Measurements from ENCODE around the gene ZNF723. TPM values are rescaled to one million over a fixed set of nuclear protein-coding genes. Genes with fewer than 3 reads are reported as not detected.

Gene ZNF723
- total and polyA plus RNA-seq, 2 donors (not counting 1 experiment from before 2014, with no cell fraction given): not detected

GRCh38 chr19:22797040-22797439 is 35.1 kb upstream of the ZNF723 start:
- Histone ChIP-seq H3K9me3 (ENCODE audit: control insufficient read depth, insufficient read depth, low read depth, low read length) (no peaks in the 10 kb centered on the region), H4K20me1 (ENCODE audit: control insufficient read depth, extremely low read depth, insufficient read depth, low read length) (no peaks in the 10 kb centered on the region), H3K4me2 (ENCODE audit: extremely low read depth, insufficient read depth, low read length) (no peak overlapping the region), H3K79me2 (ENCODE audit: control insufficient read depth, insufficient read depth, low read length) (no peaks in the 10 kb centered on the region), H3K27me3 (ENCODE audit: control insufficient read depth, insufficient read depth, low read length) (no peaks in the 10 kb centered on the region), H3K4me1 (ENCODE audit: control insufficient read depth, extremely low read depth, insufficient read depth, low read length) (no peaks in the 10 kb centered on the region), H3K9ac (ENCODE audit: insufficient read depth, low read length) (no peak overlapping the region), H2AFZ (ENCODE audit: low read length) (no peak overlapping the region), H3K36me3 (ENCODE audit: control insufficient read depth, insufficient read depth, low read length) (no peaks in the 10 kb centered on the region), H3K4me3 (replicated peaks in 1 of 4; ENCODE audit: control extremely low read depth in 1 of 4, insufficient read depth in 1 of 4, low read depth in 3 of 4, low read length in 4 of 4) (no peak overlapping the region), H3K27ac (ENCODE audit: insufficient read depth, low read length) (no peak overlapping the region)
- no peak for DNase-seq (ENCODE audit: low read depth in 2 of 2)
- no peak for TF ChIP-seq EZH2 (IDR thresholded peaks at IDR 0.05; ENCODE audit: low read length, missing control alignments)
- TF ChIP-seq, protein P1, sequence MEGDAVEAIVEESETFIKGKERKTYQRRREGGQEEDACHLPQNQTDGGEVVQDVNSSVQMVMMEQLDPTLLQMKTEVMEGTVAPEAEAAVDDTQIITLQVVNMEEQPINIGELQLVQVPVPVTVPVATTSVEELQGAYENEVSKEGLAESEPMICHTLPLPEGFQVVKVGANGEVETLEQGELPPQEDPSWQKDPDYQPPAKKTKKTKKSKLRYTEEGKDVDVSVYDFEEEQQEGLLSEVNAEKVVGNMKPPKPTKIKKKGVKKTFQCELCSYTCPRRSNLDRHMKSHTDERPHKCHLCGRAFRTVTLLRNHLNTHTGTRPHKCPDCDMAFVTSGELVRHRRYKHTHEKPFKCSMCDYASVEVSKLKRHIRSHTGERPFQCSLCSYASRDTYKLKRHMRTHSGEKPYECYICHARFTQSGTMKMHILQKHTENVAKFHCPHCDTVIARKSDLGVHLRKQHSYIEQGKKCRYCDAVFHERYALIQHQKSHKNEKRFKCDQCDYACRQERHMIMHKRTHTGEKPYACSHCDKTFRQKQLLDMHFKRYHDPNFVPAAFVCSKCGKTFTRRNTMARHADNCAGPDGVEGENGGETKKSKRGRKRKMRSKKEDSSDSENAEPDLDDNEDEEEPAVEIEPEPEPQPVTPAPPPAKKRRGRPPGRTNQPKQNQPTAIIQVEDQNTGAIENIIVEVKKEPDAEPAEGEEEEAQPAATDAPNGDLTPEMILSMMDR (conservative IDR thresholded peaks at IDR 0.05 in 1 of 2, IDR thresholded peaks at IDR 0.05 in 1 of 2; ENCODE audit: low read depth in 1 of 2, low read length in 2 of 2): no peak

GRCh38 chr19:22806418-22806817 is 25.7 kb upstream of the ZNF723 start:
- TF ChIP-seq, protein P1 (conservative IDR thresholded peaks at IDR 0.05 in 1 of 2, IDR thresholded peaks at IDR 0.05 in 1 of 2; ENCODE audit: low read depth in 1 of 2, low read length in 2 of 2): no peak
- no peak for TF ChIP-seq EZH2 (IDR thresholded peaks at IDR 0.05; ENCODE audit: low read length, missing control alignments)
- no peak overlapping the region for H3K4me3 ChIP-seq (replicated peaks in 1 of 4; ENCODE audit: control extremely low read depth in 1 of 4, insufficient read depth in 1 of 4, low read depth in 3 of 4, low read length in 4 of 4)
- H3K4me2 ChIP-seq (ENCODE audit: extremely low read depth, insufficient read depth, low read length): no peak overlapping the region
- no peaks in the 10 kb centered on the region for H3K4me1 ChIP-seq (ENCODE audit: control insufficient read depth, extremely low read depth, insufficient read depth, low read length)
- H3K9ac ChIP-seq (ENCODE audit: insufficient read depth, low read length): no peak overlapping the region
- H3K9me3 ChIP-seq (ENCODE audit: control insufficient read depth, insufficient read depth, low read depth, low read length): no peaks in the 10 kb centered on the region
- no peak overlapping the region for H2AFZ ChIP-seq (ENCODE audit: low read length)
- no peaks in the 10 kb centered on the region for H4K20me1 ChIP-seq (ENCODE audit: control insufficient read depth, extremely low read depth, insufficient read depth, low read length)
- H3K27ac ChIP-seq (ENCODE audit: insufficient read depth, low read length): no peak overlapping the region
- H3K79me2 ChIP-seq (ENCODE audit: control insufficient read depth, insufficient read depth, low read length): no peaks in the 10 kb centered on the region
- H3K27me3 ChIP-seq (ENCODE audit: control insufficient read depth, insufficient read depth, low read length): no peaks in the 10 kb centered on the region
- H3K36me3 ChIP-seq (ENCODE audit: control insufficient read depth, insufficient read depth, low read length): no peaks in the 10 kb centered on the region
- no peak for DNase-seq (ENCODE audit: low read depth in 2 of 2)

DNA sequence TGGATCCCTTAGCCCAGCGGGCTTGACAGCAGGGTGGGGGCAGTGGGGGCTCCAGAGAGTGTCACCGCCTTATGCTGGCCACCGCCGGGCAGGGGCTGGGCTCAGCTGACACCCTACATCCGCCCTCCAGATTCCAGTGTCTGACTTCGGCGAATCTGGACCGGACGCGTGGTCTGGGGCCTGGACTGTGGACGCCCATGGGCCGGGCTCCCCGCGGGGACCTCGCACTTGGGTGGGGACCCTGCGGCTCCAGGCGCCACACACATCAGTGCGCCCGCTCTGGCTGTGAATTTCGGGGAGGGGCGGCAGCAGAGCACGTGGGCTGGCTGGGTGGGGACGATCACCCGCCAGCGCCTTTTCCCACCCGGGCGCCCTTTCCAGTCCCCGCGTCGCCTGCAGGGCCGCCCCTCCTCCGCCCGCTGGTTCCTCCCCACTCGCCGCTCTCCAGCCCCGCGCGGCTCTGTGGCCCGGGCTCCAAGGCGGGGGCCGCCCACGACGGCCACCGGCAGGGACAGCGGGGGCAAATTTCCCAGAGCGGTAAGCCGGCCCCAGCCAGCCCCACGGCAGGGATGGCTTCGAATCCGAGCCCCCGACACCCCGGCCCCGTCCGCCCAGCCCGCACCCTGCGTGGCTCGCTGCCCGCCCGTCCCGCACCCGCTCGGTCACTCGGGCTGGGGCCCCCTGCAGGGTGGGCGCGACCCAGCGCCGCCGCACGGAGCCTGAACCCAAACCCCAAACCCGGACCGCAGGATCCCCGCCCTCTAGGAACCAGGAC is 24.8 kb upstream of the ZNF723 start:
- Histone ChIP-seq H3K4me1 (ENCODE audit: control insufficient read depth, extremely low read depth, insufficient read depth, low read length) (no peaks in the 10 kb centered on the region), H2AFZ (ENCODE audit: low read length) (no peak overlapping the region), H3K9ac (ENCODE audit: insufficient read depth, low read length) (no peak overlapping the region), H3K27me3 (ENCODE audit: control insufficient read depth, insufficient read depth, low read length) (no peaks in the 10 kb centered on the region), H3K27ac (ENCODE audit: insufficient read depth, low read length) (no peak overlapping the region), H4K20me1 (ENCODE audit: control insufficient read depth, extremely low read depth, insufficient read depth, low read length) (no peaks in the 10 kb centered on the region), H3K4me2 (ENCODE audit: extremely low read depth, insufficient read depth, low read length) (no peak overlapping the region), H3K9me3 (ENCODE audit: control insufficient read depth, insufficient read depth, low read depth, low read length) (no peaks in the 10 kb centered on the region), H3K79me2 (ENCODE audit: control insufficient read depth, insufficient read depth, low read length) (no peaks in the 10 kb centered on the region), H3K4me3 (replicated peaks in 1 of 4; ENCODE audit: control extremely low read depth in 1 of 4, insufficient read depth in 1 of 4, low read depth in 3 of 4, low read length in 4 of 4) (no peak overlapping the region), H3K36me3 (ENCODE audit: control insufficient read depth, insufficient read depth, low read length) (no peaks in the 10 kb centered on the region)
- no peak for DNase-seq (ENCODE audit: low read depth in 2 of 2)
- TF ChIP-seq EZH2 (IDR thresholded peaks at IDR 0.05; ENCODE audit: low read length, missing control alignments): no peak
- TF ChIP-seq, protein P1 (conservative IDR thresholded peaks at IDR 0.05 in 1 of 2, IDR thresholded peaks at IDR 0.05 in 1 of 2; ENCODE audit: low read depth in 1 of 2, low read length in 2 of 2): no peak
